HEK293 (cell line): Measurements from ENCODE around the gene TCF20.

Source experiments
- CTCF ChIA-PET: fragments of 350-600 bp; formaldehyde crosslinking; extraction: SDS; loops from one replicate; lab custom pipeline; 2021; ENCODE audit warnings: antibody characterized with exemption; lab: Yijun Ruan, JAX
- POLR2A ChIA-PET: fragments of 300-600 bp; formaldehyde crosslinking; extraction: SDS; loops from one replicate; lab custom pipeline; 2020; ENCODE audit warnings: antibody characterized with exemption, inconsistent platforms; lab: Yijun Ruan, JAX
- H3K27ac ChIP-seq: fragments of 200-500 bp; sonication (Bioruptor generic); 2 replicates; pipeline ENCODE4 v1.5.1; 2014; ENCODE audit warnings: low read depth, low read length, control low read depth, inconsistent platforms; ENCODE audit errors: extremely low read depth
- H3K36me3 ChIP-seq, 2 experiments: fragments of 200-500 bp in 1 of 2; sonication (Bioruptor generic) in 1 of 2; 1 replicate in 1 of 2; 2 replicates in 1 of 2; pipeline ENCODE4 v1.5.1; 2014 to 2017; ENCODE audit warnings: inconsistent platforms in 2 of 2, low read length in 2 of 2; ENCODE audit not compliant: control insufficient read depth in 2 of 2, insufficient read depth in 1 of 2
- H3K4me1 ChIP-seq: fragments of 200-500 bp; sonication (Bioruptor generic); 2 replicates; pipeline ENCODE4 v1.5.1; 2014; ENCODE audit warnings: mild to moderate bottlenecking, low read length, inconsistent platforms; ENCODE audit not compliant: control insufficient read depth, insufficient read depth
- H3K4me3 ChIP-seq: 2 replicates; pipeline ENCODE4 v1.5.1; 2011; ENCODE audit warnings: low read depth, mild to moderate bottlenecking, control low read depth, low read length, moderate library complexity
- H3K9me3 ChIP-seq: fragments of 200-500 bp; sonication (Bioruptor generic); 2 replicates; pipeline ENCODE4 v1.5.1; 2014; ENCODE audit warnings: low read depth, low read length, inconsistent platforms; ENCODE audit not compliant: control insufficient read depth, insufficient read depth
- BCL11B ChIP-seq: fragments of 450-650 bp; formaldehyde crosslinking; IDR thresholded peaks from 2 replicates; pipeline ENCODE4 v1.5.1; 2016; ENCODE audit warnings: low read depth, missing biosample characterization, missing genetic modification characterization
- FEZF1 ChIP-seq: fragments of 450-650 bp; formaldehyde crosslinking; IDR thresholded peaks from 2 replicates; pipeline ENCODE4 v1.5.1; 2016; ENCODE audit warnings: missing biosample characterization, missing genetic modification characterization
- IKZF3 ChIP-seq: fragments of 450-650 bp; IDR thresholded peaks from 2 replicates; pipeline ENCODE4 v1.5.0; 2018; ENCODE audit warnings: missing biosample characterization, mild to moderate bottlenecking, missing genetic modification characterization, moderate library complexity
- MEIS1 ChIP-seq: sonication (generic); formaldehyde crosslinking; IDR thresholded peaks from 2 replicates; pipeline ENCODE4 v1.8.1; 2022; ENCODE audit warnings: missing genetic modification reagents, mild to moderate bottlenecking, borderline replicate concordance
- OVOL3 ChIP-seq: fragments of 450-650 bp; formaldehyde crosslinking; IDR thresholded peaks from 2 replicates; pipeline ENCODE4 v1.5.1; 2016; ENCODE audit warnings: missing biosample characterization, missing genetic modification characterization
- PRDM1 ChIP-seq: fragments of 450-650 bp; formaldehyde crosslinking; IDR thresholded peaks from 2 replicates; pipeline ENCODE4; 2016; ENCODE audit warnings: missing biosample characterization, missing genetic modification characterization
- PRDM10 ChIP-seq: fragments of 450-650 bp; formaldehyde crosslinking; IDR thresholded peaks from 2 replicates; pipeline ENCODE4 v1.5.1; 2016; ENCODE audit warnings: missing biosample characterization, missing genetic modification characterization
- PRDM6 ChIP-seq: fragments of 450-650 bp; formaldehyde crosslinking; IDR thresholded peaks from 2 replicates; pipeline ENCODE4 v1.5.1; 2017; ENCODE audit warnings: missing biosample characterization, missing genetic modification characterization
- TCF7L2 ChIP-seq: IDR thresholded peaks from 2 replicates; pipeline ENCODE4 v1.6.1; 2011; ENCODE audit warnings: low read depth, mild to moderate bottlenecking, inconsistent platforms, low read length, moderate library complexity, borderline replicate concordance
- TRIM28 ChIP-seq: IDR thresholded peaks from 2 replicates; pipeline ENCODE4 v1.6.1; 2011; ENCODE audit warnings: low read length, control low read depth, borderline replicate concordance
- ZBTB17 ChIP-seq: fragments of 450-650 bp; formaldehyde crosslinking; IDR thresholded peaks from 2 replicates; pipeline ENCODE4 v1.5.1; 2016; ENCODE audit warnings: missing biosample characterization, missing genetic modification characterization
- ZBTB20 ChIP-seq: fragments of 450-650 bp; formaldehyde crosslinking; IDR thresholded peaks from 2 replicates; pipeline ENCODE4 v1.5.1; 2016; ENCODE audit warnings: missing biosample characterization, missing genetic modification characterization
- ZNF114 ChIP-seq: fragments of 450-650 bp; formaldehyde crosslinking; IDR thresholded peaks from 2 replicates; pipeline ENCODE4 v1.5.0; 2017; ENCODE audit warnings: missing biosample characterization, missing genetic modification characterization
- ZNF157 ChIP-seq: fragments of 450-650 bp; formaldehyde crosslinking; IDR thresholded peaks from 2 replicates; pipeline ENCODE4 v1.5.1; 2016; ENCODE audit warnings: missing biosample characterization, missing genetic modification characterization
- ZNF24 ChIP-seq: fragments of 450-650 bp; formaldehyde crosslinking; IDR thresholded peaks from 2 replicates; pipeline ENCODE4 v1.5.1; 2016; ENCODE audit warnings: missing biosample characterization, missing genetic modification characterization
- ZNF354C ChIP-seq: fragments of 450-650 bp; formaldehyde crosslinking; IDR thresholded peaks from 2 replicates; pipeline ENCODE4 v1.5.1; 2016; ENCODE audit warnings: missing biosample characterization, missing genetic modification characterization, low read depth, borderline replicate concordance
- ZNF416 ChIP-seq: fragments of 450-650 bp; formaldehyde crosslinking; IDR thresholded peaks from 2 replicates; pipeline ENCODE4 v1.5.1; 2016; ENCODE audit warnings: missing biosample characterization, missing genetic modification characterization
- ZNF585B ChIP-seq: fragments of 450-650 bp; formaldehyde crosslinking; IDR thresholded peaks from 2 replicates; pipeline ENCODE4 v1.5.1; 2016; ENCODE audit warnings: missing biosample characterization, missing genetic modification characterization
- ZNF785 ChIP-seq: fragments of 450-650 bp; formaldehyde crosslinking; IDR thresholded peaks from 2 replicates; pipeline ENCODE4 v1.5.1; 2016; ENCODE audit warnings: missing biosample characterization, missing genetic modification characterization
- ZSCAN16 ChIP-seq: fragments of 450-650 bp; formaldehyde crosslinking; IDR thresholded peaks from 2 replicates; pipeline ENCODE4 v1.5.1; 2016; ENCODE audit warnings: missing biosample characterization, missing genetic modification characterization
- TF ChIP-seq, protein P1 (sequence below): fragments of 450-650 bp; formaldehyde crosslinking; IDR thresholded peaks from 2 replicates; pipeline ENCODE4 v1.5.1; 2016; ENCODE audit warnings: missing biosample characterization, missing genetic modification characterization
- TF ChIP-seq, protein P2 (sequence below): fragments of 450-650 bp; formaldehyde crosslinking; IDR thresholded peaks from 2 replicates; pipeline ENCODE4 v1.5.1; 2016; ENCODE audit warnings: missing biosample characterization, missing genetic modification characterization

The TCF20 gene

DNA sequence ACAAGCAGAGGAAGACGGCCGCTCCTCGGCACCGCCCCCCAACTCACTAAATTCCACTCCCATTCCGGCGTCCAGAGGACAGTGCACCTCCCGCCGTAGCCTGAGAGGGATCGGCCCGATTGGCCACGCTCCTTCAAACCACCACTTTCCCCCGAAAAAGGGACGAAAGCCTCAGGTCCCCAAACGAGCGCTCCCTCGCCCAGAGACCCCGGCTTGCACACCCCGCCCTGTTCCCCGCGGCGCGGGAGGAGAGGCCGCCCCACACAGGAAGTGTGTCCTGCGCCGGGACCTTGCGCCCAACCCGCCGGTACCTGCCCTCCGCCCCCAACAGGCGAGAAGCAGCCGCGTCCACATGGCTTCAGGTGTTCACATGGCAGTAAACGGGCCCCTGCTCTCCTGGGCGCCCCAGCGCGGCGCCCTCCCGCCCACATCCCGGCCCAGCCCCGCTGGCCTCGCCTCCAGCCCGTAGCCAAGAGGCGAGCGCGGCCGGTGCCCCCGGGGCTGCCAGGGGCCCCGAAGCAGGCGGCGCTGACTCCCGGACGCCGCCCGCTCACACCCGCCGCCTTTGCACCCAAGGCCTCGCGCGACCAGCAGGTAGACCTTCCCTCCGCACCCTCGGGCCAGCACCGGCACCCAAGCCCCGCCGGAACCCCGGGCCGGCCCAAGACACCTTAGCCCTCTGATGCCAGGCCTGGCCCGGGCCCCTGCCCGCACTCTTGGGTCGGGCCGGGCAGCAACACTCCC, 849 bp downstream of the TCF20 start (continued):
- peak; percentile 30; the same call in 1 of the 2 replicates for TF ChIP-seq PRDM10 (tag by site-specific recombination)

GRCh38 chr22:42268852-42269410, 1.5 kb downstream of the TCF20 start:
- ChIA-PET POLR2A (interaction anchor here (1.0 kb wide), 1 partner anchor 96 kb away, joined by 3 read pairs; no protein-coding TSS in a partner anchor), CTCF (interaction anchor here (0.6 to 1.3 kb wide), 5 partner anchors 9 to 176 kb away, joined by 3 to 6 read pairs (median 3); no protein-coding TSS in a partner anchor)
- Histone ChIP-seq H3K27ac (peak overlapping the region; percentile 90; the same call in 1 of the 2 replicates), H3K4me3 (peak overlapping the region; percentile 91), H3K4me1 (peaks cover 11% of the 10 kb centered on the region), H3K9me3 (no peaks in the 10 kb centered on the region), H3K36me3 (no peaks in the 10 kb centered on the region; a peak in 1 of 3 replicates)
- TF ChIP-seq ZNF24 (tag by site-specific recombination) (no peak), ZSCAN16 (tag by site-specific recombination) (no peak), TRIM28 (no peak), OVOL3 (tag by site-specific recombination) (no peak), ZNF157 (no peak), ZBTB20 (tag by site-specific recombination) (peak; percentile 91), ZNF585B (tag by site-specific recombination) (no peak), TCF7L2 (no peak), ZBTB17 (peak; percentile 62; the same call in 1 of the 2 replicates), BCL11B (tag by site-specific recombination) (no peak), PRDM10 (tag by site-specific recombination) (0 out of 2 replicates have a peak, but pooled peaks have one; percentile 66), ZNF785 (tag by site-specific recombination) (no peak), ZNF416 (no peak), ZNF114 (tag by site-specific recombination) (no peak), PRDM1 (peak; percentile 44; the same call in 1 of the 2 replicates), MEIS1 (CRISPR knock-in tag) (no peak), FEZF1 (tag by site-specific recombination) (no peak), ZNF354C (tag by site-specific recombination) (no peak), PRDM6 (tag by site-specific recombination) (no peak), IKZF3 (no peak)
- TF ChIP-seq, protein P1, sequence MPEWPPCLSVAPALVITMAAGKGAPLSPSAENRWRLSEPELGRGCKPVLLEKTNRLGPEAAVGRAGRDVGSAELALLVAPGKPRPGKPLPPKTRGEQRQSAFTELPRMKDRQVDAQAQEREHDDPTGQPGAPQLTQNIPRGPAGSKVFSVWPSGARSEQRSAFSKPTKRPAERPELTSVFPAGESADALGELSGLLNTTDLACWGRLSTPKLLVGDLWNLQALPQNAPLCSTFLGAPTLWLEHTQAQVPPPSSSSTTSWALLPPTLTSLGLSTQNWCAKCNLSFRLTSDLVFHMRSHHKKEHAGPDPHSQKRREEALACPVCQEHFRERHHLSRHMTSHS (tag by site-specific recombination): no peak
- TF ChIP-seq, protein P2, sequence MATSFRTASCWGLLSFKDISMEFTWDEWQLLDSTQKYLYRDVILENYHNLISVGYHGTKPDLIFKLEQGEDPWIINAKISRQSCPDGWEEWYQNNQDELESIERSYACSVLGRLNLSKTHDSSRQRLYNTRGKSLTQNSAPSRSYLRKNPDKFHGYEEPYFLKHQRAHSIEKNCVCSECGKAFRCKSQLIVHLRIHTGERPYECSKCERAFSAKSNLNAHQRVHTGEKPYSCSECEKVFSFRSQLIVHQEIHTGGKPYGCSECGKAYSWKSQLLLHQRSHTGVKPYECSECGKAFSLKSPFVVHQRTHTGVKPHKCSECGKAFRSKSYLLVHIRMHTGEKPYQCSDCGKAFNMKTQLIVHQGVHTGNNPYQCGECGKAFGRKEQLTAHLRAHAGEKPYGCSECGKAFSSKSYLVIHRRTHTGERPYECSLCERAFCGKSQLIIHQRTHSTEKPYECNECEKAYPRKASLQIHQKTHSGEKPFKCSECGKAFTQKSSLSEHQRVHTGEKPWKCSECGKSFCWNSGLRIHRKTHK (tag by site-specific recombination): no peak
